ENCODE measurements around the gene FAF1. TPM values are rescaled to one million over a fixed set of nuclear protein-coding genes. Genes with fewer than 3 reads are reported as not detected.

FAF1 gene
- total and polyA plus RNA-seq, 9 of the 15 experiments (the other 6 are each of a cell fraction or from before 2014, with no cell fraction given) = 48.7 to 225 (median 118) TPM

DNA sequence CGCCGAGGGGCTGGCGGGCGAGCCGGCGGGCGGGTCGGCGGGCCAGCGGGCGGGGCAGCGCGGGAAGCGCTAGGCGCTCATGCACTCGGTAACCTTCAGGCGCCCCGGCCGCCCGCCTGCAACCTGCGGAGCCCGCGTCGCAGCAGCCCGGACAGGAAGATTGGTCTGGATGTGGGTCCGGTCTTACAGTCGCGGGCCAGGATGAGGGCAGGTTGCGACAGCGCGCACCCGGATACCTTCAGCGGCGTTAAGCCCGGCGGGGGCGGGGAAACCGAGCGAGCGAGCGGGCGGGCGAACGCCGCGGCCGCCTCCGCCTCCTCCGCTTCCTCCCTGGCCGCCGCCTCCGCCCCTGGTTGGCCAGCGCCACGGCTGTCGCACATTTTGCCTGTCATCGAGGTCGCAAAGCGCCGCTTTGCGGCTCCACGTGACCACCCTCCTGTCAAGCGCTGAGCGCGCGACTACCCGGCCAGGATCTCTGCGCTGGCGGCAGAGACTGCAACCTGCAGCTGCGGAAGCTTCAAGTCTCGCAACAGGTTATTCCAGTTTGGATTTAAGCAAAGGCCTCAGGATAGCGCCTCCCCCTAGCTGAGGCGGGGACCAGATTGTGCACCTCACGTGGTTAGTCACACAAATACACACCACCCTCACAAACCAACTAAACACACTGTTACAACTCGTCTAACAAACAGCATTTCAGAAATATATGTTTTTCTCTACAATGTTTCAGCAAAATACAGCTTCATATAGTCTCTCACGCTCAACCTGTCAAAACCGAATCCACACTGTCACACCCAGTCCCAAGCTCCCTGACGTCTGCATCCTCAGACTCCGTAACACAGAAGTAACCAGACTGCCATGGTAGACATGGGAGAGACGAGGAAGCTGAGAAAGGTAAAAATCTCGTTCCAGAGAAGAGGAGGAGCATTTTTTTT, at the start of gene FAF1 (continued):
- TF ChIP-seq ZKSCAN3 (CRISPR knock-in tag; IDR thresholded peaks at IDR 0.05) (no peak), HNRNPK (IDR thresholded peaks at IDR 0.05; ENCODE audit: low read depth, low read length, poor library complexity, severe bottlenecking) (peak; percentile 58), KLF10 (CRISPR knock-in tag; IDR thresholded peaks at IDR 0.05) (no peak), RBM25 (IDR thresholded peaks at IDR 0.05; ENCODE audit: low read depth, low read length, severe bottlenecking) (no peak), ZNF766 (CRISPR knock-in tag; conservative IDR thresholded peaks at IDR 0.05) (peak; percentile 45; the same call in 1 of the 2 replicates), EZH2 (IDR thresholded peaks at IDR 0.05; ENCODE audit: borderline replicate concordance, low read depth, low read length) (no peak), ZFX (CRISPR knock-in tag; IDR thresholded peaks at IDR 0.05) (peak; percentile 82)
- TF ChIP-seq, protein P1, sequence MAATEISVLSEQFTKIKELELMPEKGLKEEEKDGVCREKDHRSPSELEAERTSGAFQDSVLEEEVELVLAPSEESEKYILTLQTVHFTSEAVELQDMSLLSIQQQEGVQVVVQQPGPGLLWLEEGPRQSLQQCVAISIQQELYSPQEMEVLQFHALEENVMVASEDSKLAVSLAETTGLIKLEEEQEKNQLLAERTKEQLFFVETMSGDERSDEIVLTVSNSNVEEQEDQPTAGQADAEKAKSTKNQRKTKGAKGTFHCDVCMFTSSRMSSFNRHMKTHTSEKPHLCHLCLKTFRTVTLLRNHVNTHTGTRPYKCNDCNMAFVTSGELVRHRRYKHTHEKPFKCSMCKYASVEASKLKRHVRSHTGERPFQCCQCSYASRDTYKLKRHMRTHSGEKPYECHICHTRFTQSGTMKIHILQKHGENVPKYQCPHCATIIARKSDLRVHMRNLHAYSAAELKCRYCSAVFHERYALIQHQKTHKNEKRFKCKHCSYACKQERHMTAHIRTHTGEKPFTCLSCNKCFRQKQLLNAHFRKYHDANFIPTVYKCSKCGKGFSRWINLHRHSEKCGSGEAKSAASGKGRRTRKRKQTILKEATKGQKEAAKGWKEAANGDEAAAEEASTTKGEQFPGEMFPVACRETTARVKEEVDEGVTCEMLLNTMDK (IDR thresholded peaks at IDR 0.05; ENCODE audit: borderline replicate concordance, insufficient read depth, low read depth, low read length, poor library complexity, severe bottlenecking) = peak; percentile 1

All from K562 (cell line).